Measurements from ENCODE around the gene PPM1L. TPM values are rescaled to one million over a fixed set of nuclear protein-coding genes. Genes with fewer than 3 reads are reported as not detected.

Gene PPM1L
- polyA plus RNA-seq, 1 experiment: 0.66 TPM

DNA sequence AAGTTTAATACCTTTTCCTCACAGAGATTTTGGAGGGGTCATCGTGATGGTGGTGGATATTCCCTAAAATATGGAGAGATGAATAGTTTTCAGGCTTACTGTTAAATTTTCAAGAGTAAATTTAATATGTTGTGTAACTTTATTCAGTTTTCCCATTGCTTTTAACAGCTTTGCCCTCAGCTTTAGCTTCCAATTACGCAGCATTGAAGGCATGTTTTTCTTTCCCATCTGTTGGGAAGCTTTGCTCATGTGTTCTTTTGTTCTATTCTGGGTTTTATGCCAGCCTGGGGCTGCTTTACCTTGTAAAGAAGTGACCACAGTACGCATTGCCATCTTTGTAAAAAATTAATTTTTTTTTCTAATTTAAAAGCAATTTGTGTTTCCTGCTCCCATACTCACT, 197.7 kb downstream of the PPM1L start:
- DNase-seq (ENCODE audit: low read depth): no peak
- H3K4me3 ChIP-seq (ENCODE audit: low read depth, low read length): no peak overlapping the region
- TF ChIP-seq, protein P1, sequence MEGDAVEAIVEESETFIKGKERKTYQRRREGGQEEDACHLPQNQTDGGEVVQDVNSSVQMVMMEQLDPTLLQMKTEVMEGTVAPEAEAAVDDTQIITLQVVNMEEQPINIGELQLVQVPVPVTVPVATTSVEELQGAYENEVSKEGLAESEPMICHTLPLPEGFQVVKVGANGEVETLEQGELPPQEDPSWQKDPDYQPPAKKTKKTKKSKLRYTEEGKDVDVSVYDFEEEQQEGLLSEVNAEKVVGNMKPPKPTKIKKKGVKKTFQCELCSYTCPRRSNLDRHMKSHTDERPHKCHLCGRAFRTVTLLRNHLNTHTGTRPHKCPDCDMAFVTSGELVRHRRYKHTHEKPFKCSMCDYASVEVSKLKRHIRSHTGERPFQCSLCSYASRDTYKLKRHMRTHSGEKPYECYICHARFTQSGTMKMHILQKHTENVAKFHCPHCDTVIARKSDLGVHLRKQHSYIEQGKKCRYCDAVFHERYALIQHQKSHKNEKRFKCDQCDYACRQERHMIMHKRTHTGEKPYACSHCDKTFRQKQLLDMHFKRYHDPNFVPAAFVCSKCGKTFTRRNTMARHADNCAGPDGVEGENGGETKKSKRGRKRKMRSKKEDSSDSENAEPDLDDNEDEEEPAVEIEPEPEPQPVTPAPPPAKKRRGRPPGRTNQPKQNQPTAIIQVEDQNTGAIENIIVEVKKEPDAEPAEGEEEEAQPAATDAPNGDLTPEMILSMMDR (IDR thresholded peaks at IDR 0.05; ENCODE audit: insufficient read depth, low read depth, low read length): no peak
- H3K27me3 ChIP-seq (ENCODE audit: control insufficient read depth, insufficient read depth, low read length): no peaks in the 10 kb centered on the region
- ChIA-PET CTCF (no interaction called here), POLR2A (no interaction called here)
- no peaks in the 10 kb centered on the region for H3K36me3 ChIP-seq (ENCODE audit: control insufficient read depth, insufficient read depth, low read length)

DNA sequence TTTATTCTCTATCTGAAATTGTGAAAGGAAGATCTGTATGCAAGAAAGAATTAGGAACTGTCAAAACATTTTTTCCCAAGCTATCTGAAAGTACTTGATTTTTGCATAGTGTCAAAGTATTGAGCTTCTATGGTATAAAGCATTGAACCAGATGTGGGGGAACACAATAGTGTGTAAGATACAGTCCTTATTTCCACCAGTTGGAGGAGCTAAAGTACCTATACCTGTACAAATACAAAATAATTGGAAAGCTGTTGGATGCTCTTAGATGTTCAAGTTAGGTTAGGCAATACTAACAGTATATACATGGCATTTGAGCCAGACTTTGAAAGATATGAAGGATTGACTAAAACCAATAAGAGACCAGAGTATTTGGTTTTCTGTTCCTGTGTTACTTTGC, 200.8 kb downstream of the PPM1L start:
- H3K27me3 ChIP-seq (ENCODE audit: control insufficient read depth, insufficient read depth, low read length): no peaks in the 10 kb centered on the region
- TF ChIP-seq, protein P1 (IDR thresholded peaks at IDR 0.05; ENCODE audit: insufficient read depth, low read depth, low read length): peak; percentile 36
- CTCF ChIA-PET: interaction anchor here (0.8 to 1.8 kb wide), 6 partner anchors 12 to 467 kb away, joined by 3 to 11 read pairs (median 4); no protein-coding TSS in a partner anchor
- POLR2A ChIA-PET: no interaction called here
- no peaks in the 10 kb centered on the region for H3K36me3 ChIP-seq (ENCODE audit: control insufficient read depth, insufficient read depth, low read length)
- no peak for DNase-seq (ENCODE audit: low read depth)
- H3K4me3 ChIP-seq (ENCODE audit: low read depth, low read length): no peak overlapping the region

DNA sequence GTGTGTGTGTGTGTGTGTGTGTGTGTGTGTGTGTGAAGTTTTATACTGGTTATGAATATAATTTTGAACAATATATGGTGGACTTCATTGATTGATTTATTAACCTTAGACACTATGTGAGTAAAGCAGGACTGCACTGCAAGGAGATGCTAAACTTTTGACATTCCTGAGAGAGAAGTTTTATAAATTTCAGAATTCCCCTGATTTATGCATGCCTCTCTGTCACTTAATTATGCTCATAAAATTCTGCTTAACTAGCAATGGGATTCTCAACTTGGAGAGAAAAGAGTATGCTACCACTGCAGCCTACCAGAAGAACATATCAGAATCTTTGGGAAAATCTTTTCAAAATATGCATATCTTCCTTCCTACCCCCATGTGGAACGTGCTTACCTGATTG, 204.5 kb downstream of the PPM1L start:
- CTCF ChIA-PET: no interaction called here
- DNase-seq (ENCODE audit: low read depth): no peak
- POLR2A ChIA-PET: no interaction called here
- TF ChIP-seq, protein P1 (IDR thresholded peaks at IDR 0.05; ENCODE audit: insufficient read depth, low read depth, low read length): no peak
- H3K4me3 ChIP-seq (ENCODE audit: low read depth, low read length): no peak overlapping the region
- H3K36me3 ChIP-seq (ENCODE audit: control insufficient read depth, insufficient read depth, low read length): no peaks in the 10 kb centered on the region
- H3K27me3 ChIP-seq (ENCODE audit: control insufficient read depth, insufficient read depth, low read length): no peaks in the 10 kb centered on the region

DNA sequence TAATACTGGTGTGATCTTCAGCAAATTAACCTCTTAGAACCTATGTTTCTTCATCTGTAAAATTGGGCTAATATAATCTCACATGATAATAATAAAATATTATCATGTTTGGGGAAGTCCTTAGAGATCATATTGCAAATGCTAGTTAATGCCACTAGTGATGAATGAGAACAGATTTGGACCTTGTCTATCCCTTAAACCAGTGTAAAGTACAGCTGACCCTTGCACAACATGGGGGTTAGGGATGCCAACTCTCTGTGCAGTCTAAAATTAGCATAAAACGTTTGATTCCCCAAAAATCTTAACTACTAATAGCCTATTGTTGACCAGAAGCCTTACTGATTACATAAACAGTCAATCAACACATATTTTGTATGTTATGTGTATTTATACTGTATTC, 207.9 kb downstream of the PPM1L start:
- no peak overlapping the region for H3K4me3 ChIP-seq (ENCODE audit: low read depth, low read length)
- no peaks in the 10 kb centered on the region for H3K27me3 ChIP-seq (ENCODE audit: control insufficient read depth, insufficient read depth, low read length)
- ChIA-PET CTCF (no interaction called here), POLR2A (no interaction called here)
- no peaks in the 10 kb centered on the region for H3K36me3 ChIP-seq (ENCODE audit: control insufficient read depth, insufficient read depth, low read length)
- TF ChIP-seq, protein P1 (IDR thresholded peaks at IDR 0.05; ENCODE audit: insufficient read depth, low read depth, low read length): no peak
- DNase-seq (ENCODE audit: low read depth): no peak

DNA sequence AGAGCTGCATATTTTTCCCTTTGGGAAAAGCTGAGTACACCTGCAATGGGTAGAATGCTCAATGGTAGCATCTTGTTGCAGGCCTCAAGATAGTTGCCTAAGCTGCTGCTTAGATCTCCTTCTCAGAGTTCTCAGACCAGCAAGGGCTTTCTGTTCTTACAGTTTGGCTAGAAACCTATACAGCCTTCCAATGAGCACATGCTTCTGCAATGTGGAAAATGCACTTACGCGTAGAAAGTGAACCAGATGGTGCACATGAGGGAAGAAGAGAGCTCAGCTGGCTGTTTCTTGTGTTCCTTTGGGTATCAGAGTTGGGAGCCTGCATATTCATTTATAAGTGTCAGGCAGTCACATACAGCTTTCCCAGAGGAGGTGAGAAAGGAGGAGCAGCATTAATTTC, 212.7 kb downstream of the PPM1L start:
- Histone ChIP-seq H3K27me3 (ENCODE audit: control insufficient read depth, insufficient read depth, low read length) (no peaks in the 10 kb centered on the region), H3K36me3 (ENCODE audit: control insufficient read depth, insufficient read depth, low read length) (no peaks in the 10 kb centered on the region), H3K4me3 (ENCODE audit: low read depth, low read length) (no peak overlapping the region)
- POLR2A ChIA-PET: no interaction called here
- CTCF ChIA-PET: interaction anchor here (0.6 to 1.8 kb wide), 4 partner anchors 12 to 306 kb away, joined by 3 to 5 read pairs (median 4); no protein-coding TSS in a partner anchor
- peak; percentile 9 for DNase-seq (ENCODE audit: low read depth)
- TF ChIP-seq, protein P1 (IDR thresholded peaks at IDR 0.05; ENCODE audit: insufficient read depth, low read depth, low read length): no peak
